Measurements from ENCODE around the gene CYB5R2.

The CYB5R2 gene

GRCh38 chr11:7621090-7621489, 52.2 kb downstream of the CYB5R2 start:
- H3K4me1 Mint-ChIP-seq: no peaks in the 10 kb centered on the region
- H3K36me3 Mint-ChIP-seq (ENCODE audit: low read depth): peaks cover 36% of the 10 kb centered on the region
- no peak overlapping the region for H3K4me3 Mint-ChIP-seq
- H3K27ac Mint-ChIP-seq: no peak overlapping the region
- H3K27me3 Mint-ChIP-seq (ENCODE audit: low read depth): peaks cover 3% of the 10 kb centered on the region
- TF ChIP-seq CTCF (IDR thresholded peaks at IDR 0.05; ENCODE audit: unreplicated experiment in 3 of 3): no peak
- no peaks in the 10 kb centered on the region for H3K9me3 Mint-ChIP-seq

- peaks cover 34% of the 10 kb centered on the region for H3K36me3 Mint-ChIP-seq (ENCODE audit: low read depth)
- no peaks in the 10 kb centered on the region for H3K4me1 Mint-ChIP-seq
- H3K27me3 Mint-ChIP-seq (ENCODE audit: low read depth): no peaks in the 10 kb centered on the region
- H3K9me3 Mint-ChIP-seq: no peaks in the 10 kb centered on the region
- H3K4me3 Mint-ChIP-seq: no peak overlapping the region
- no peak for TF ChIP-seq CTCF (IDR thresholded peaks at IDR 0.05; ENCODE audit: unreplicated experiment in 3 of 3)
- peak overlapping the region; percentile 2 to 13 (median 11) for H3K27ac Mint-ChIP-seq
These were observed 54.0 kb downstream of the CYB5R2 start for GRCh38 chr11:7619322-7619721.

- Mint-ChIP-seq H3K4me1 (no peaks in the 10 kb centered on the region), H3K36me3 (ENCODE audit: low read depth) (peaks cover 33% of the 10 kb centered on the region), H3K27ac (no peak overlapping the region), H3K27me3 (ENCODE audit: low read depth) (no peaks in the 10 kb centered on the region), H3K9me3 (no peaks in the 10 kb centered on the region), H3K4me3 (no peak overlapping the region)
- TF ChIP-seq CTCF (IDR thresholded peaks at IDR 0.05; ENCODE audit: unreplicated experiment in 3 of 3): no peak
These were observed 56.3 kb downstream of the CYB5R2 start for GRCh38 chr11:7617032-7617431.

All from nephron (organoid).